Measurements from ENCODE around the gene C3orf62.

DNA sequence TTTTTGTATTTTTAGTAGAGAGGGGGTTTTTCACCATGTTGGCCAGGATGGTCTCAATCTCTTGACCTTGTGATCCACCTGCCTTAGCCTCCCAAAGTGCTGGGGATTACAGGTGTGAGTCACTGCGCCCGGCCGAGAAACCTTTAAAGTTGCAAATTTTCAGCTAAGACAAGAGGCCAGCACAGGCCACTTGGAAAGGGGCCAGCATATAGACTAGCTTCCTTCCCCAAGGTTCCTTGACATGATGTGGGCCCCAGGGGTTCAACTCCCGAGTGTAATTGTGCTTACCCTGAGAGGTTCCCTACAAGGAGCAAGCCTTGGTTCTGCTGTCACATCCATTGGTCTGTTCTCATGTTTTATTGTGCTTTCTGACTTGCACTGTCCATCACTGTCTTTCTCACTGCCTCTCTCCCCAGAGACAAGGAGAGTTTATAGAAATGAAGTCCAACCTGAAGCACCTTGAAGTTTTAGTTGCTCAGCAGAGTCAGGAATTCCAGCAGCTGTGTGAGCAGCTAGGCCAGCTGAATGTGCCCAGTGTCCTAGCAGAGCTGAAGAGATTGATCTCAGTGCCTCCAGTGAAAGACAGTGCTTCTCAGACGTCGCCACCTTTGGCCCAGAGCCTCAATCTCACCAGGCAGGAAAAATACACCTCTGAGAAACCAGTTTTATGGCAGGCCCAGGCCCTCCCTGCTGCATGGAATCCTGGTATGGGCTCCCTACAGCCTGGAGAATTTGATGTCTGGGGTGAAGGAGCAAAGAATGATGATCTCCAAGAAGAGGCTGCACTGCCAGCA, 21.1 kb downstream of the C3orf62 start:
- TF ChIP-seq SUZ12 (IDR thresholded peaks at IDR 0.05) (no peak), FOXM1 (IDR thresholded peaks at IDR 0.05; ENCODE audit: borderline replicate concordance) (no peak), SP1 (IDR thresholded peaks at IDR 0.05) (no peak), LEF1 (IDR thresholded peaks at IDR 0.05; ENCODE audit: borderline replicate concordance) (no peak), BHLHE40 (IDR thresholded peaks at IDR 0.05; ENCODE audit: borderline replicate concordance) (no peak), ZNF384 (IDR thresholded peaks at IDR 0.05) (no peak), FOXA1 (IDR thresholded peaks at IDR 0.05) (no peak), FOXK2 (IDR thresholded peaks at IDR 0.05) (no peak), ELF4 (IDR thresholded peaks at IDR 0.05) (no peak), HDGF (IDR thresholded peaks at IDR 0.05; ENCODE audit: borderline replicate concordance) (no peak), TARDBP (IDR thresholded peaks at IDR 0.05) (no peak), CTBP1 (IDR thresholded peaks at IDR 0.05; ENCODE audit: borderline replicate concordance) (no peak), ARNT (IDR thresholded peaks at IDR 0.05) (no peak)
- TF ChIP-seq, protein P1, sequence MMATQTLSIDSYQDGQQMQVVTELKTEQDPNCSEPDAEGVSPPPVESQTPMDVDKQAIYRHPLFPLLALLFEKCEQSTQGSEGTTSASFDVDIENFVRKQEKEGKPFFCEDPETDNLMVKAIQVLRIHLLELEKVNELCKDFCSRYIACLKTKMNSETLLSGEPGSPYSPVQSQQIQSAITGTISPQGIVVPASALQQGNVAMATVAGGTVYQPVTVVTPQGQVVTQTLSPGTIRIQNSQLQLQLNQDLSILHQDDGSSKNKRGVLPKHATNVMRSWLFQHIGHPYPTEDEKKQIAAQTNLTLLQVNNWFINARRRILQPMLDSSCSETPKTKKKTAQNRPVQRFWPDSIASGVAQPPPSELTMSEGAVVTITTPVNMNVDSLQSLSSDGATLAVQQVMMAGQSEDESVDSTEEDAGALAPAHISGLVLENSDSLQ (IDR thresholded peaks at IDR 0.05) = no peak

Data from HEK293T (cell line).